A549 (cell line): ENCODE results near the gene HOOK2. TPM values are rescaled to one million over a fixed set of nuclear protein-coding genes. Genes with fewer than 3 reads are reported as not detected.

Source experiments
- ATAC-seq, 2 experiments: fragments of 200-7000 bp in 1 of 2; fragments of >200 bp in 1 of 2; cut with Nextera tagmentation in 1 of 2; cut with Tn5 transposase in 1 of 2; 3 replicates each; pipeline versions ENCODE4 v1.8.0 to v1.9.1; 2018 to 2020; ENCODE audit warnings: mild to moderate bottlenecking in 1 of 2, moderate library complexity in 1 of 2
- CTCF ChIA-PET: fragments of 300-600 bp; sonication (Branson Sonifier 250); formaldehyde crosslinking; extraction: SDS; loops from one replicate; lab custom pipeline; 2021; ENCODE audit warnings: antibody characterized with exemption, inconsistent platforms; lab: Yijun Ruan, JAX
- POLR2A ChIA-PET: fragments of 350-600 bp; formaldehyde crosslinking; extraction: SDS; loops from one replicate; lab custom pipeline; 2021; ENCODE audit warnings: antibody characterized with exemption, inconsistent platforms; lab: Yijun Ruan, JAX
- DNase-seq, 2 experiments: peaks; one replicate each; pipeline versions ENCODE4 v3.0.0 to v3.0.0-alpha.2; 2011 to 2016; ENCODE audit warnings: low read depth in 1 of 2, low spot score in 1 of 2
- FAIRE-seq: peaks from 2 replicates; lab custom pipeline; 2011; peaks lifted over from hg19 to GRCh38; lab: Jason Lieb, UNC
- H3K27ac ChIP-seq, 2 experiments: fragments of >200 bp; sonication (Bioruptor Twin); formaldehyde crosslinking; 3 replicates each; pipeline ENCODE4 v1.5.1; 2016 to 2017
- H3K4me1 ChIP-seq: fragments of >200 bp; sonication (Bioruptor Twin); formaldehyde crosslinking; 3 replicates; pipeline ENCODE4 v1.6.1; 2016
- H3K4me2 ChIP-seq: fragments of >200 bp; sonication (Bioruptor Twin); formaldehyde crosslinking; 3 replicates; pipeline ENCODE4 v1.6.1; 2016
- H3K4me3 ChIP-seq: fragments of >200 bp; sonication (Bioruptor Twin); formaldehyde crosslinking; 3 replicates; pipeline ENCODE4 v1.5.1; 2016
- H3K9me3 ChIP-seq: fragments of >200 bp; sonication (Bioruptor Twin); formaldehyde crosslinking; 3 replicates; pipeline ENCODE4 v1.6.1; 2016
- BHLHE40 ChIP-seq: IDR thresholded peaks from 2 replicates; pipeline ENCODE4 v1.6.1; 2012; ENCODE audit warnings: low read depth, low read length, inconsistent platforms
- CEBPB ChIP-seq, 2 experiments: fragments of >200 bp in 1 of 2; sonication (Bioruptor Twin) in 1 of 2; formaldehyde crosslinking in 1 of 2; IDR thresholded peaks; 2 replicates each; pipeline ENCODE4 v1.6.1; 2012 to 2016
- CTCF ChIP-seq: fragments of >200 bp; sonication (Bioruptor Twin); formaldehyde crosslinking; IDR thresholded peaks from 3 replicates; pipeline ENCODE4 v1.5.1; 2016
- E2F6 ChIP-seq: IDR thresholded peaks from 2 replicates; pipeline ENCODE4 v1.6.1; 2012; ENCODE audit warnings: low read depth, borderline replicate concordance
- EHF ChIP-seq: fragments of 250-450 bp; sonication (Bioruptor Pico); IDR thresholded peaks from 2 replicates; pipeline ENCODE4 v1.5.0; 2020; ENCODE audit warnings: mild to moderate bottlenecking
- EHMT2 ChIP-seq: fragments of 200-600 bp; sonication (generic); IDR thresholded peaks from 2 replicates; pipeline ENCODE4 v1.6.1; 2016; ENCODE audit warnings: antibody characterized with exemption, low read depth, mild to moderate bottlenecking, moderate library complexity
- ELK1 ChIP-seq: fragments of 150-350 bp; IDR thresholded peaks from 2 replicates; pipeline ENCODE4 v1.6.1; 2014; ENCODE audit warnings: low read depth, mild to moderate bottlenecking, low read length
- EP300 ChIP-seq, 2 experiments: fragments of >200 bp; sonication (Bioruptor Twin); formaldehyde crosslinking; IDR thresholded peaks; 2 replicates in 1 of 2; 3 replicates in 1 of 2; pipeline ENCODE4 v1.6.1; 2016 to 2017
- FOSB ChIP-seq: fragments of 250-450 bp; sonication (Bioruptor Pico); IDR thresholded peaks from 2 replicates; pipeline ENCODE4 v1.5.0; 2020; ENCODE audit warnings: mild to moderate bottlenecking, moderate library complexity
- FOXS1 ChIP-seq: fragments of 250-450 bp; sonication (Bioruptor Pico); IDR thresholded peaks from 2 replicates; pipeline ENCODE4 v1.5.0; 2020; ENCODE audit warnings: mild to moderate bottlenecking, moderate library complexity
- GATA3 ChIP-seq: IDR thresholded peaks from 2 replicates; pipeline ENCODE4 v1.6.1; 2012; ENCODE audit warnings: borderline replicate concordance
- HES2 ChIP-seq: fragments of >200 bp; sonication (Bioruptor Twin); formaldehyde crosslinking; IDR thresholded peaks from 2 replicates; pipeline ENCODE4 v1.6.1; 2016
- HEYL ChIP-seq: fragments of 250-450 bp; sonication (Bioruptor Pico); IDR thresholded peaks from 2 replicates; pipeline ENCODE4 v1.8.0; 2021; ENCODE audit warnings: mild to moderate bottlenecking, moderate library complexity
- HOXA7 ChIP-seq: fragments of 250-450 bp; sonication (Bioruptor Pico); IDR thresholded peaks from 2 replicates; pipeline ENCODE4 v1.5.0; 2020; ENCODE audit warnings: mild to moderate bottlenecking, moderate library complexity
- HOXB13 ChIP-seq: fragments of 250-450 bp; sonication (Bioruptor Pico); IDR thresholded peaks from 2 replicates; pipeline ENCODE4 v1.5.0; 2020; ENCODE audit warnings: low read depth, mild to moderate bottlenecking, moderate library complexity
- HOXB5 ChIP-seq: fragments of 250-450 bp; sonication (Bioruptor Pico); IDR thresholded peaks from 2 replicates; pipeline ENCODE4 v1.5.0; 2020; ENCODE audit warnings: mild to moderate bottlenecking, moderate library complexity
- JUN ChIP-seq, 2 experiments: fragments of >200 bp; sonication (Bioruptor Twin); formaldehyde crosslinking; IDR thresholded peaks; 2 replicates in 1 of 2; 3 replicates in 1 of 2; pipeline ENCODE4 v1.6.1; 2016 to 2017
- KDM1A ChIP-seq: fragments of 200-600 bp; sonication (generic); IDR thresholded peaks from 2 replicates; pipeline ENCODE4 v1.6.1; 2016; ENCODE audit warnings: low read depth, mild to moderate bottlenecking
- KDM5A ChIP-seq: fragments of 200-600 bp; sonication (generic); IDR thresholded peaks from 2 replicates; pipeline ENCODE4 v1.6.1; 2016; ENCODE audit warnings: antibody characterized with exemption, mild to moderate bottlenecking
- MAFK ChIP-seq: fragments of 450-650 bp; IDR thresholded peaks from 2 replicates; pipeline ENCODE4 v1.6.1; 2014; ENCODE audit not compliant: partially characterized antibody
- MAX ChIP-seq: IDR thresholded peaks from 2 replicates; pipeline ENCODE4 v1.6.1; 2012
- NFE2L2 ChIP-seq: fragments of 150-350 bp; conservative IDR thresholded peaks from 2 replicates; pipeline ENCODE4 v1.6.1; 2014; ENCODE audit warnings: low read length
- NPAS2 ChIP-seq: fragments of 250-450 bp; sonication (Bioruptor Pico); IDR thresholded peaks from 2 replicates; pipeline ENCODE4 v1.8.0; 2022; ENCODE audit warnings: mild to moderate bottlenecking, moderate library complexity, borderline replicate concordance
- NR3C1 ChIP-seq: fragments of >200 bp; sonication (Bioruptor Twin); formaldehyde crosslinking; IDR thresholded peaks from 3 replicates; pipeline ENCODE4 v1.6.1; 2017
- PHF8 ChIP-seq: fragments of 200-600 bp; sonication (generic); IDR thresholded peaks from 2 replicates; pipeline ENCODE4 v1.6.1; 2016; ENCODE audit warnings: low read depth, mild to moderate bottlenecking, antibody characterized with exemption, moderate library complexity, borderline replicate concordance
- POLR2A ChIP-seq: IDR thresholded peaks from 2 replicates; pipeline ENCODE4 v1.6.1; 2012; ENCODE audit warnings: mild to moderate bottlenecking, low read length
- RARB ChIP-seq: fragments of 250-450 bp; sonication (Bioruptor Pico); IDR thresholded peaks from 2 replicates; pipeline ENCODE4 v1.8.0; 2021; ENCODE audit warnings: mild to moderate bottlenecking, moderate library complexity
- RNF2 ChIP-seq: fragments of 200-600 bp; sonication (generic); IDR thresholded peaks from 2 replicates; pipeline ENCODE4 v1.6.1; 2016; ENCODE audit warnings: low read depth, mild to moderate bottlenecking, antibody characterized with exemption, moderate library complexity, borderline replicate concordance
- SREBF2 ChIP-seq: fragments of 450-650 bp; IDR thresholded peaks from 2 replicates; pipeline ENCODE4 v1.6.1; 2014; ENCODE audit warnings: mild to moderate bottlenecking, moderate library complexity
- TP53 ChIP-seq: fragments of 250-450 bp; sonication (Bioruptor Pico); IDR thresholded peaks from 2 replicates; pipeline ENCODE4 v1.5.0; 2021; ENCODE audit warnings: mild to moderate bottlenecking, moderate library complexity
- ZC3H11A ChIP-seq: fragments of 450-650 bp; IDR thresholded peaks from 2 replicates; pipeline ENCODE4 v1.6.1; 2014; ENCODE audit warnings: antibody characterized with exemption, mild to moderate bottlenecking
- WGBS: methylation state at CpG from one replicate; pipeline ENCODE4 v1.1.6; 2017; ENCODE audit errors: missing lambda C conversion rate; 5-methylcytosine and 5-hydroxymethylcytosine counted together
- polyA plus RNA-seq, 4 experiments: library from polyadenylated mRNA; depleted of rRNA in 3 of 4; stranded (reverse); fragments of >200 nt; fragmentation: RNase III in 1 of 4; extraction: RNeasy Plus Mini Kit Qiagen cat#74134 plus additional on column Dnase treatment in 1 of 4; gene quantifications; 2 replicates in 3 of 4; 3 replicates in 1 of 4; pipeline ENCODE4 v1.2.3, GENCODE V29; 2011 to 2017

Gene HOOK2
- polyA plus RNA-seq, 2 of the 4 experiments (the other 2 are of a cell fraction): 8.3 to 21.5 TPM

GRCh38 chr19:12784871-12785430, 9.6 kb upstream of the HOOK2 start:
- FAIRE-seq (no peak), DNase-seq (peak in 1 of 2 experiments; percentile 37), ATAC-seq (no peak; a peak in 1 of 6 replicates)
- Histone ChIP-seq H3K9me3 (no peaks in the 10 kb centered on the region), H3K4me1 (peaks cover 75% of the 10 kb centered on the region), H3K4me3 (no peak overlapping the region), H3K4me2 (peak overlapping the region; percentile 99), H3K27ac (peak overlapping the region; percentile 96 to 99)
- CTCF ChIA-PET: interaction anchor here (5.0 kb wide), 1 partner anchor 8 kb away, joined by 58 read pairs; no protein-coding TSS in a partner anchor
- 69% methylated on average over 5 of the region's 5 CpGs for WGBS
- POLR2A ChIA-PET: no interaction called here
- TF ChIP-seq EP300 (IDR thresholded peaks at IDR 0.05) (no peak), HOXA7 (CRISPR knock-in tag) (no peak), POLR2A (no peak), PHF8 (no peak)

GRCh38 chr19:12784394-12784870, 9.1 kb upstream of the HOOK2 start:
- FAIRE-seq (no peak), ATAC-seq (peak; percentile 0 to 6; a peak in 4 of 6 replicates), DNase-seq (no peak)
- no peak overlapping the region for H3K4me3 ChIP-seq
- peaks cover 80% of the 10 kb centered on the region for H3K4me1 ChIP-seq
- H3K9me3 ChIP-seq: no peaks in the 10 kb centered on the region
- CTCF ChIA-PET: no interaction called here
- peak overlapping the region; percentile 96 to 99 for H3K27ac ChIP-seq
- peak overlapping the region; percentile 99 for H3K4me2 ChIP-seq
- TF ChIP-seq SREBF2 (no peak), HOXA7 (CRISPR knock-in tag) (0 out of 2 replicates have a peak, but pooled peaks have one; percentile 20), MAFK (peak; percentile 7)
- WGBS: 37% methylated on average over 10 of the region's 10 CpGs
- POLR2A ChIA-PET: no interaction called here

GRCh38 chr19:12783849-12784393, 8.6 kb upstream of the HOOK2 start:
- peak; percentile 15 to 45 for ATAC-seq
- Histone ChIP-seq H3K9me3 (no peaks in the 10 kb centered on the region), H3K4me2 (peak overlapping the region; percentile 99), H3K4me1 (peaks cover 82% of the 10 kb centered on the region), H3K27ac (peak overlapping the region; percentile 96 to 99), H3K4me3 (peak overlapping the region; percentile 44; the same call in 2 of the 3 replicates)
- DNase-seq: peak in 1 of 2 experiments; percentile 87
- 0% methylated on average over 1 of the region's 19 CpGs for WGBS
- CTCF ChIA-PET: interaction anchor here (0.6 to 29.7 kb wide), 4 partner anchors 8 to 1839 kb away, joined by 3 to 725 read pairs (median 14); partner anchors contain the start of genes BEST2, GET3, JUNB and TRIR
- FAIRE-seq: no peak
- POLR2A ChIA-PET: interaction anchor here (2.0 kb wide), 1 partner anchor 8 kb away, joined by 27 read pairs; the partner anchor contains the start of gene JUNB
- TF ChIP-seq FOSB (no peak), CTCF (no peak), PHF8 (no peak), HES2 (no peak), ZC3H11A (no peak), JUN (IDR thresholded peaks at IDR 0.05) (peak in 1 of 2 experiments; percentile 88; a peak in 4 of 5 replicates), NR3C1 (no peak), EHF (CRISPR knock-in tag) (no peak), BHLHE40 (no peak), NPAS2 (CRISPR knock-in tag) (no peak), HEYL (CRISPR knock-in tag) (no peak), HOXB5 (CRISPR knock-in tag) (no peak), RARB (CRISPR knock-in tag) (peak; percentile 74; the same call in 1 of the 2 replicates), CEBPB (IDR thresholded peaks at IDR 0.05) (no peak), KDM1A (no peak), EHMT2 (no peak), EP300 (IDR thresholded peaks at IDR 0.05) (peak; percentile 89 to 96), NFE2L2 (no peak), E2F6 (no peak), GATA3 (peak; percentile 82), HOXB13 (no peak), FOXS1 (no peak), KDM5A (no peak), ELK1 (no peak), RNF2 (no peak), MAX (peak; percentile 64), TP53 (CRISPR knock-in tag) (no peak)
